Erythroblast (primary cell): ENCODE data around the gene CCDC74A.

Experiments
- DNase-seq, 2 experiments: peaks; one replicate each; lab custom pipeline; 2025; lab: John Stamatoyannopoulos, UW
- GATA1 ChIP-seq: IDR thresholded peaks from 2 replicates; pipeline ENCODE4 v1.6.1; 2011; ENCODE audit warnings: low read depth, mild to moderate bottlenecking, control low read depth, low read length, moderate library complexity
- POLR2A ChIP-seq: IDR thresholded peaks from 2 replicates; pipeline ENCODE4 v1.6.1; 2011; ENCODE audit warnings: mild to moderate bottlenecking, low read length

Gene CCDC74A

DNA sequence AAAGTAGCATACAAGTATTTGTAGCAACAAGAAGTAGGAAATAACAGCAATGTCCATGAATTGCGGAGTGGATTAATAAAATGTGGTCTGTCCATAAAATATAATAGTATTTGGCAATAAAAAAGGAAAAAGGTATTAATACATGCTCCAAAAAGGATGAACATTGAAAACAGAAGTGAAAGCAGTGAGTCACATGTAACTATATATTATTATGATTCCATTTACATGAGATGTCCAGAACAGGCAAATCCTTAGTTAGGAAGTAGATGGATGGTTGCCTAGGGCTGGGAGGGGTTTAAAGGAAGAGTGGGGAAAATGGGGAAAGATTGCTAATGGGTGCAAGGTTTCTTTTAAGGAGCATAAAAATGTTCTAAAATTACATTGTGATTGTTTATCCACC, 44.5 kb downstream of the CCDC74A start:
- DNase-seq, result no peak
- no peak for TF ChIP-seq GATA1
- no peak for TF ChIP-seq POLR2A

DNA sequence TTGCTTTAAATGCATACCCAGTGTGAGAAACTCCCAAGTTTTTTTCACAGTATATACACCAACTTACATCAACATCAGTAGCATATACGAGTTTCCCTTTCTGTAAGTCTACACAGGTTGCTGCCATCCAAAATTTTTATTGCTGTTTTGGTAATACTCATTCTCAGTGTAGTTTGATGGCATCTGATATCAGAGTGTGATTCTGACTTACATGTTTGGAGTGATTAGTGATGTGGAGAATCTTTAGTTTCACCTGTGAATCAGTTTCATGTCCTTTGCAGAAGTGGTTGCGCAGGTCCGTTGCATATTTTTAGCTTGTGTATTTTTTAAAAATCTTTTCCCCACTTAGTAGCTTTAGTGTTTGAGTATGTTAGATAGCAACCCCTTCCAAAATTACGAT, 50.1 kb downstream of the CCDC74A start:
- TF ChIP-seq POLR2A, result no peak
- no peak for DNase-seq

DNA sequence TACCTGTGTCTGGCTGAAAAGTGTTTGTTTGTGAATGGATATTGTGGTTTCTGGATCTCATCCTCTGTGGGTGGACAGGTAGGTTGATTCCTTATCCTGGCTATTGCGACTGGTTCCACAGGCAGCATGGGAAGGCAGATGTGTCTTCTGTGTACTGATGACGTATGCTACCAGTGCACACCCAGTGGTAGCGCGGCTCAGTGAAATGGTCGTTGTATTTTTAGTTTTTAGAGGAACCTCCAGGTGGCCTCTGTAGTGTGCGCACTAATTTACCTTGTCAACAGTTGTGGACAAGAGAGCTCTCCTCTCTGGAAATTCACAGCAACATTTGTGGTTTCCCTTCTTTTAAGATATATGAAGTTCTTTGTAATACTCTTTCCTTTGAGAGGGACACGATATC, 52.5 kb downstream of the CCDC74A start:
- no peak for DNase-seq
- no peak for TF ChIP-seq GATA1
